ENCODE data around the gene PRICKLE3.
"Not testable (repeated sequence)": the region's sequence is repeated elsewhere in the genome, so short reads cannot be mapped to it uniquely, and the experiment has no call there.

Gene PRICKLE3

DNA sequence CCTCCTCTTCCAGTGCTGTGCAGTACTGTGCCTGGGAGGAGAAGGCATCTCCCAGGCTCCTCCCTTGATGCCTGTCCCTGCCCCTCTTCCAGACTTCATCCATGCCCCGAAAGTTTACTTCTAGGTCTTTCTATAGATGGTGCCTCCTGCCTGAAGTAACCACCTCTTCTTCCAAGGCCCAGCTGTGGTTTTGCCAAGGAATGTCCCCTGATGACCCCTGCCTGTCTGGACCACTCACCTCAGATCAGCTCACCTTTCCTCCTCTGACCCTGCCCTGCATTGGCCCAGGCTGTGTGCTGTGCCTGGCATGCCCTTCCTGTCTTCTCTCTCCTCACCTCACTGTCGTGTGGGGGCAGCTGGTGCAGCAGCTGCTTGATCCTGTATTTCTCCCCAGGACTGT lies 6.8 kb downstream of the PRICKLE3 start:
- no peak for DNase-seq

DNA sequence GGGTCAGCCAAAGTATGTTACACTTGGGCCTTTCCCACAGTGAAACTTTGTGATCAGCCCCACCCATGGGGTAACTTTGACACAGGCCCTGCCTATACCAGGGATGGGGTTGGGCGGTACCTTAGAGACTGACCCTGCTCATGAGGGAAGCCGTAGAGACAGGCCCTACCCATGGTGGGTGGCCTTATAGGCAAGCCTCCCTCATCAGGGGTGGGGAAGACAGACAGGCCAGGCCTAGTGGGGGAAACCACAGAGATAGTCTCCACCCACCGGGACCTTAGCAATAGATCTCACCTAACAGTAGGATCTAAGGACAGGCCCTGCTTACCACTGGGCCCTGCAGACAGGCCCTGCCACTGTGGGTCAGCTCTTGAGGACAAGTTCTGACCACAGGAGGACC lies 7.6 kb downstream of the PRICKLE3 start:
- DNase-seq: no peak

DNA sequence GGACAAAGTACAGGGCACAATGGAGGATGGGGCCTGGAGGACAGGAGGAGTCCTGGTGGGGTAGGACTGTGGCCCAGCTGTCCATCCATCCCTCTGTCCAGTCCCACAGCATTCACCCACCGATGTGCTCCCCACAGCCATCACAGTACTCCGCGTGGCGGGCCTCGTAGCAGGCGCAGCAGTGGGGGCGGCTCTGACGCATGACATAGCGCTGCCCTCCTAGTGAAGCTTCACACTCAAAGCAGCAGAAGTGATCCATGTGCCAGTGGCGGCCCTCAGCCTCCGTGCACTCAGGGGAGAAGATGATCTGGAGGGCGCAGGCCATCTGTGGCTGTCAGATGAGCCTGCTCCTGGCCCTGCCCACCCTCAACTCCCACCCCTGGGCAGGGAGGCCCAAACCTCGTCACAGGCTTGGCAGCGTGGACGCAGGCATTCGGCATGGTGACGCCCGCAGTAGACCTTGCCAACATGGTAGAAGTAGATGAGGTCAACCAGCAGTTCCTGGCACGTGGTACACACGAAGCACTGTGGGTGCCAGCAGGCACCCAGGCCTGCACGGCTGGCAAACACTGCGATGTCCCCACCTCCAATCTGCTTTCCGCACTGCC lies 8.2 kb downstream of the PRICKLE3 start:
- DNase-seq: no peak

DNA sequence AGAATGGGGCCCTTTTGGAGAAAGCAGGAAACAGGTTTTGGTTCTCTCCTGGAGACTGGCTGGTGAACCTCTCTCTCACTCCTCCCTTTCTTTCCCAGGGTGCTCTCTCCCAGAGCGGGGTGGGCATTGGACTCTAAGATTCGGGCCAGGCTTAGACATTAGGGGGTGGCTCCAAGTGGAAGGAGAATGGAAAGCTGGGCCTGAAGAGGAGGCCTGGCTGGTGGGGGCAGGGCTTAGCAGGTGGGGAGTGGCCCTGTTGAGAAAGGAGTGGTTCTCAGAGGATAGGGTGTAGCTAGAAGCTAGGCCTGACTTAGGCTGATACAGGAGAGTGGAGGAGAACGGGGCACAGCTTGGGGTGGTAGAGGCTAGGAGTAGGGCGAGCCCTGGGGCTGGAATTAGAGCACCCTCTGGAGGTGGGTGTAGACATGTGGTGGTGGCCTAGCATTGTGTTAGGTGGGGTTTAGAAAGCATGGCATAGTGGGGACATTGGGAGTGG lies 8.8 kb downstream of the PRICKLE3 start:
- DNase-seq: no peak

DNA sequence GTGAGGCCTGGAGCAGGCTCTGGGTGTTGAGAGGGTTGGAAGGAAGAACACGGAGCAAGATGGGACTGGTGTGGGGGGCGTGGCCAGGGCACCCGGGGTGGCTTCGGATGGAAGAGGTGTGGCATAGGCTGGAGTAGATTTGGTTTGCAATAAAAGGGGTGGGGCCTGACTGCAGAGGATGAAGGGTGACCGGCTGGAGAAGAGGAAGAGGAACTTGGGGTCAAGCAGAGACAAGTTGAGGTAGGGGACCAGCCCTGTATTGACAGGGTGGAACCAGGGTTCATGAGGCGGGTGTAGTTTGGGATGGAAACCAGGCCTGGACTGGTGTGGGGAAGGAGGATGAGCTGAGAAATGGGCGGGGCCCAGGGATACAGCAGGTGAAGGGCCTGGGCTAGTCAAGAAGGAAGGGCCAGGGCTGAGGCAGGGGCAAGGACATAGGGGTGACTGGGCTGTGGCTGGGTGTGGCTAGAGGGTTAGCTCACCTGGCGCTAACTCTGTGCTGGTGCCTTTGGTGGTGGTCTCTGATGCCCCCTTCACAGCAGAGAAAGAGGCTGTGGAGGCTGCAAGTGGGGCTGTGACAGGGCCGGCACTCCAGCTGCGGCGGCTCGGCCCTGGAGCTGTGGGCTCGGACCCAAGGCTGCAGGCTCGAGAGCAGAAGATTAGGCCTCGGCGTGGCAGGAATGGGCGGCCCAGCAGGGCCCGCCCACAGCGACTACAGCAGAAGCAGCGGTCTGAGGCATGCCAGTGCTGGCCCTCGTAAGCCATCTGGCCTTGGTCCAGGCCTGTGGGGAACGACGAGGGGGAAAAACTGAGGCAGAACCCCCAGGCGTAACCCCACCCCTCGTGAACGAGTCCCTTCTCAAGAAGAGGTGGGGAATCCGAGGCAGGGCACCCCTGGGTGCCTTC lies 9.5 kb downstream of the PRICKLE3 start:
- DNase-seq: no peak

DNA sequence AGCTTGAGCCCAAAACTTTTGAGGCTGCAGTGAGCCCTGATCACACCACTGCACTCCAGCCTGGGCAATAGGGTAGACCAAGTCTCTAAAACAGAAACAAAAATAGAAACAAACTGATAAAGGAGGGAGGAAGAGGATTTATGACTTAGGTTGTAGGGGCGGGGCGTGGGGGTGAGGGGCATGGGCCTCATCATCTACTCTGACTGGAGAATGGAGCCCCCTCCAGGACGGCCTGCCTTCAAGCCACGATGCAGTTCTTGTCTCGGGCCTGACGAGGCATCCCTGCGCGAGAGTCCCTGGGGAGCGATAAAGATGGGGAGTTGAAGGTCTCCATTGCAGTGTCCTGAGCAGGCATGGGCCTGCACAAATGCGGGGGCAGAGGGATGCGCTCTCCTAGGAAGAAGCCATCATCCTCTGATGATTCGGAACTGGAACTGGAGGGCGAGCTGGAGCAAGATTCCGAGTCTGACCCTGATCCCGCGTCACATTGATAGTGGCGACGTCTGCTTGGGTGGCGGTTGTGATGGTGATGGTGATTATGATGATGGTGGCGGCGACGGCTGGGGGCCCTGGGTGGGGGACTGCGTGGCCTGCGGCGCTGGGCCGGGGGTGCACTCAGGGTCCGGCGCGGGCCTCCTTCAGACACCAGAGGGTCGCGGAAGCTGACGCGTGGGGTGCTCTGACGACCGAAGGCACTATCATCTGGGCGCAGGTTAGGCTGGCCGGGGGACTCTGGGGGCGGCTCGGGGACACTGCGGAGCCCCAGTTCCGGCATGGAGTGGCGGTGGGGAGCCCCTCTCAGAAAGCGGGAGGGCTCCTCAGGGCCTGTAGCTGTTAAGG lies 10.5 kb downstream of the PRICKLE3 start:
- no peak for DNase-seq

DNA sequence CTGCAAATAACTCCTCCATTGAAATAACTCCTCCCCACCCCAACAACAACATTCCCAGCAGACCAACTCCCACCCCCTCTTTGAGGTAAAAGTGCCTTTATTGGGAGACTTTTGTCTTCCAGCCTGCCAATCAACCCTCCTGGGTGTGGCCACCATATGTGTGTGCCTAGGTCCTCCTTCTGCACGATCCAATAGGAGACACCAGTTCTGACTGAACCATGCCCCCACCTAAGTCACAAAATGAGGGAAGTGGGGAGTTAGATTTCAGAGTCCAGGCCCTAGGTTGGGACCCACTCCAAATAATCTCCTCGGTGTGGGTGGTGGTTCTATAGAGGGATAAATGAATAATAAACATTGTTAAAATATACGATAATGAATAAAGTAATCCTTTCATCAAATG lies 11.4 kb downstream of the PRICKLE3 start:
- no peak for DNase-seq

DNA sequence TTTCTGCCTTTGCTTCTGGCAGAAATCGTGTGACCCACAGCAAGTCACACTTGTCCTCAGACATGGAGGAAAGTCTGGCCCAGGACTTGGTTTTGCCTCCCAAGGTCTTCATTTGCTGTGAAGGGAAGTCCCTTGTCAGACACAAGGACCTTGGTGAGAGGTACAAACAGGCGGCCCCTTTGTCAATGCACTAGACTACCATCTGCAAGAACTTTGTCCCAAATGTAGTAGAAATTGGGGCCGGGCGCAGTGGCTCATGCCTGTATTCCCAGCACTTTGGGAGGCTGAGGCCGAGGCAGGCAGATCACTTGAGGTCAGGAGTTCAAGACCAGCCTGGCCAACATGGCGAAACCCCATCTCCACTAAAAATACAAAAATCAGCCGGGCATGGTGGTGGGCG lies 12.6 kb downstream of the PRICKLE3 start:
- DNase-seq: not testable (repeated sequence)

DNA sequence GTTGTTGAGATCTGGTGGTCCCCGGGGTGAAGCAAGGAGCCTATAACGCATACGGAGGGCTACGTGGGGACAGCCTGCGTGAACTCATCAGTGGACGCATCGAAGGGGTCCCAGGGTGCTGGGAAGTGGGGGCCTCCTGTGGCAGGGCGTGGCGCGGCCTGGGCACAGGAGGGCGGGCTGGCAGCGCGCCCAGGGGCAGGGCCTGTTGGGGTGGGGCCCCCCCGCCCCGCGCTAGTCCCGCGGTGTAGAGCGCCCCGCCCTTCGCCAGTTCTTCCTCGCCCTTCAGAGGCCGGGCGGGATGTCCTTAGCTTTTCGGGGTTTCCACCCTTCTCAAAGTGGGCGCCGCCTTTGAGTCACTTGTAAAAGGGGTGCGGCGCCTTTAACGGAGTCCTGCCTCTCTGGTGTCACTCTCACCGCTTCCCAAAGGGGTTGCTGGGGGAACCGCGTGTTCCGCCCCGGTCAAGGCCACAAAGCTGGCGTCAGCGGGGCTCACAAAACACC lies 13.8 kb downstream of the PRICKLE3 start:
- DNase-seq: peak; percentile 44

DNA sequence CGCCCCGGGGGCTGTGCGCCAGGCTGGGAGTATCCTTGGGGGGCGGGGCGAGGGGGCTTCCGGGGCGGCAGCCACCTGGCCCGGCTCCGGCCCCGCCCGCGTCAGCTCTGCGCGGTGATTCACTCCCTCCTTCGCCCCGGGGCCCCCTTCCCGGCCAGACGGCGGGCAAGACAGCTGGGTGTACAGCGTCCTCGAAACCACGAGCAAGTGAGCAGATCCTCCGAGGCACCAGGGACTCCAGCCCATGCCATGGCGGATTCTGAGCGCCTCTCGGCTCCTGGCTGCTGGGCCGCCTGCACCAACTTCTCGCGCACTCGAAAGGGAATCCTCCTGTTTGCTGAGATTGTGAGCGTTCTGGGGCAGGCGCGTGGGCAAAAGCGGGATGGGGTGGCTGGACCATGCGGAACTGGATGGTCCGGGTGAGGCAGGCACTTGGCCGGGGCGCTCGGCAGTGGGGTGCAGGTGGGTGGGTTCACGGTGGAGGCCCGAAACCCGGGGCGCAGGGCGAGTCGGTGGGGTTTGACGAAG lies 14.4 kb downstream of the PRICKLE3 start, which contains the start of gene PLP2:
Gene PLP2, plus strand, starts transcription at position 147 of the 528 bp plus-strand sequence. Its CDS starts 103 bp downstream, at position 250.
- peak; percentile 59 for DNase-seq

DNA sequence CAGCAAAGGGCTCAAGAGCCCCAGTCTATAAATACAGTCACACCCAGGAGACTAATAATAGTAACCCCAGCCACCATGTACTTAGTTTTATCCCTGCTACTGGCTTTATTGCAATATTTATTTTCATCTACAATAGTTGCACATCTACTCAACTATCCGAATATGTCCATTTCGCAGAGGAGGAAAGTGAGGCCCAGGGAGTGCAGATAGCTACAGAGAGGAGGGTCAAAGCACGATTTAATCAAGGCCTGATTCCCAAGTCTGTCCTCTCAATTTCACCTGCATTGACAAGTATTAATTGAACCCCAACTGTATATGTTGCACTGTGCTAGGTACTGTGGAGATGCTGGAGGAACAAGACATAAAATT lies 18.4 kb downstream of the PRICKLE3 start:
- no peak for DNase-seq

DNA sequence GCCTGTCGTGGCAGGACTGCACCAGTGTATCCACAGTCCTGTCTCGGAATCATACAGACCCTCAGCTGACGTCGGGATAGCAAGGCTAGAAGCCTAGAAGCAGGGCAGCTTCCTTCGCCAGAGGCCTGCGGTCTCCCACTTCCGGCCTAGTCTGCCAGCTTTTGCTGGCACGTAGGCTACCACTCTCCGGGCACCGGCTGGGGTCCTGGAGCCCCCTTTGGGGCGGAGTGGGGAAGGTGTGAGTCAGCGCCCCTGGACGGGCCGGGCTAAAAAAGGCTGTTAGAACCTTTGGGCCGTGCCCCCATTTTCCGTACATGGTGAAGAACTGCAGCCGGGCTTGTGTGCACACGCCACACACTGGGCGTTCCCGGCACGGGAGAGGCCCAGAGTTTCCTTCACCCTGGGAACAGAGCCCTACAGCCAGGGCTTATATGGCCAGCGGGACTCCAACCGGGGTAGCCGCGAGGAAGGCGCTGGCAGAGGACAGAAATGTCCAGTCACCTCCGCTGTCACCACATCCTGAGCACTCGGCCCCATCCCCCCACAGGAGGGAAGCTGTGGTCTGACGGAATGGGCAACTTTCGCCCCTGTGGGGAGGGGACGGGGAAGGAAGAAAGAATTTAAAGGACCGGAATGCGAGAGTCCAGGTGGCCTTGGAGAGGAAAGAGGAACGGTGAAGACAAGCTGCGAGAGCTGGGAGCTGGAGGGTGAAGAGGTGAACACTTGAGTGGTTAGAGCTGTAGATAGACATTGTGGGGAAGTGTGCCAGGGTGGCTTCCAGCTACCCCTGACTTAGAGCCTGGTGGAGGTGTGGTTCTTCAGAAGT lies 19.0 kb downstream of the PRICKLE3 start:
- peak; percentile 83 for DNase-seq

DNA sequence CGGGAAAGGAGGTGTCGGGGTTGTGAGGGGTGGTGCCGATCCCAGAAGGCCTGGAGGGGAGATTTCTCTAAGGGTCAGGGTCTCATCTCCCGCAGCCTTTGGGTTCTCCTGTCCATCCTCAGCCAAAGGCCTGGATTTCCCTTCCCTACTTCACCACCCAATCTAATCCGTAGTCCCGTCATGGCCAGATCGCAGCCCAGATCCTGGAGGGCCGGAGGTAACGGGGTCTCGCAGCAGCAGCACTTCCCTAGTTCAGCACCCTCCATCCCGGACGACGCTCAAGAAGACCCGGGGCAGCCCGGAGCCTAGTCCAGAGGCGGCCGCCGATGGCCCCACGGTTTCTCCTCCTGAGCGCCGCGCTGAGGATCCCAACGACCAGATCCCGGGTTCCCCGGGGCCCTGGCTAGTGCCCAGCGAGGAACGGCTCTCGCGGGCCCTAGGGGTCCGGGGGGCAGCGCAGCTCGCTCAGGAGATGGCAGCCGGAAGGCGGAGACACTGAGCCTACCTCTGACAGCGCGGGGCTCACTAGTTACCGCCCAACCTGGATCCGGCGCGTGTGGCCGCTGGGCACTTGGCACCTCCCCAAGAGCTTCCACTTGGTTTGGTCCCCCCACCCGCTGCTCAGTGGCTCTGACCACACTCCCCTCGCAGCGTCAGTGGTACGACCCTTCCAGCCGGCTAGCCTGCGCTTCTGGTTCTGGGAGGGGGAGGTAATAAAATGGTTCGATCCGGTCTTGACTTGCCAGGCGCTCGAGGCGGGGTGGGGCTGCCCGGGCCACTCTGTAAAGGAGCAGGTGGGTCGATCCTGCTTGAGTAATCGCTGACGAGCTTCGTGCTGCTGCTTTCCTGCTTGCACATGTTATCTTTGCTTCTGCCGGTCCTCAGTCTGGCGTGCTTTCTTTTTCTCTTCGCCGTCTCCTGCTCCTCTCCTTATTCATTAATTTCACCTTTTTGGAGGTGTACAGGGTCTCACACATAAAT lies 20.0 kb downstream of the PRICKLE3 start:
- DNase-seq: peak; percentile 63

DNA sequence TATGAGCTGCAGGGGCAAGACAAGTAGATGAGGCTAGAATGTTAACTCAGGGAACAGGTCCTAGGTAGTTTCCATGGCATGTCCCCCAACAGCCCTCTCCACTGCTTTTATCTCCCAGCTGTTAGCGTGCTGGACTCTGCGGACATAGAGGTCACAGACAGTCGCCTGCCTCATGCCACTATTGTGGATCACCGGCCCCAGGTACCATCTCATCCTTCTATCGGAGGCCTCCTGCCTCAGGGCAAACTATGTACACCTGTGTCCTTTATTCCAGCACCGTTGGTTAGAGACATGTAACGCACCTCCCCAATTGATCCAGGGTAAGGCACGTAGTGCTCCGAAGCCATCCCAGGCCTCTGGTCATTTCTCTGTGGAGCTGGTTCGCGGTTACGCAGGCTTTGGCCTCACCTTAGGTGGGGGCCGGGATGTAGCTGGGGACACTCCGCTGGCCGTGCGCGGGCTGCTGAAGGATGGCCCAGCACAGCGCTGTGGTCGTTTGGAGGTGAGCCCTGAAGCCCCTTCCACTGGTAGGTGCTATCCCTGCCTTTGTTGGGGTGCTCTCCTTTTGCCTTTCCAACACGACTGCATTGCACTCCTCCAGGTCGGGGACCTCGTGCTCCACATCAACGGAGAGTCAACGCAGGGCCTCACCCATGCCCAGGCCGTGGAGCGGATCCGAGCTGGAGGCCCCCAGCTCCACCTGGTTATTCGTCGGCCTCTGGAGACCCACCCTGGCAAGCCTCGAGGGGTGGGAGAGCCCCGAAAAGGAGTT lies 21.4 kb downstream of the PRICKLE3 start:
- no peak for DNase-seq

DNA sequence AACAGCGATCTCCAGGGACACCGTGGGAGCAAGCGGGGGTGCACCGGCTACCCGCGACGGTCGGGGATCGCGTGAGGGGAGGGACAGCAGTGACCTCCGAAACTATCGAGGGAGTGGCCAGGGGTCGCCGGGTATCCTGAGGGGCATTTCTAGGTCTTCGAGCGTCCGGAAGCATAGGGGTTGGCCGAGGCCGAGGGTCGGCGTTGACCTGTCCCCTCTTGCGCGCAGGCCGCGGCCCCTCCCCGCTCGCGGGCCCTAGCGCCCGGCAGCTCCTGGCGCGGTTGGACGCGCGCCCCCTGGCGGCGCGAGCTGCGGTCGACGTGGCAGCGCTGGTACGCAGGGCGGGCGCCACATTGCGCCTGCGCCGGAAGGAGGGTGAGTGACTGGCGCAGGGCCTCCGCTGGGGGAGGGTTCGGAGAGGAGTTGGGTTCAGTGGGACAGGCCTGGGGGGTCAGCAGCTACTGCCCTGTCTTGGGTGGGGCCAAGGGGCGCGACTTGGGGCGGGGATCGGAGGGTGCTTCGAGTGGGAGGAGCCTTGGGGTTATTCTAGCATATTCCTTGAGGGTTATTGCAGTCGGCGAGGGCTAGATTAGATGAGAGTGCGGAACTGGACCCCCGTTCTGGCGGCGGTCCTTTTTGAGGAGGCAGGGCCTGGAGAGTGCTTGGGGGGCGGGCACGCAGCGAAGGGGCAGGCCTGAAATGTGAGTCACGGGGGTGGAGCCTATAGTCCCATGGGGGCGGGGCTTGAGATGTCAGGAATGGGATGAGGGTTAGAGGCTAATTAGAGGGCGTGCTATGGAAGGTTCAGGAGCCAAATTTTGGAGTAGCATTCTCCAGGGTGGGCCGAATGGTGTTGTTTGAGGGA lies 22.4 kb downstream of the PRICKLE3 start:
- DNase-seq: peak; percentile 78

DNA sequence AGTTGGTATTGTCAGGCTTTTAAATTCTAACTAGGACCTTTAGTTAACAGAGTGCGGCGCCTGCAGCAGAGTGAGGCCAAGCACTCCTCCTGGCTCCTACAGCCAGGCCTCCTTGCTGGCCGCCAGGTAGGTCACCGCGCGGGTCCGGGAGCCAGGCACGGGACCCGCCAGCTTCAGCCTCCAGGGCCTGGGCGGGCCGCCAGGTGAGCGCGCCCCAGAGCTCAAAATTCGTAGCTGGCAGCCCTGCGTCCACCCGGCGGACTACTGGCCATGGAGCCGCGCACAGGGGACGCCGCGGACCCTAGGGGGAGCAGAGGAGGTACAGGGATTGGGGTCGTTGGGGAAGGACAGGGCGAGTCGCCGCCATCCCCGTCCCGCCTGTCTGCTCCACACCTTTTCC lies 23.6 kb downstream of the PRICKLE3 start, which contains the start of gene MAGIX:
Gene MAGIX, plus strand, starts transcription at position 139 of the 400 bp plus-strand sequence. Its CDS starts 132 bp downstream, at position 271.
- no peak for DNase-seq

DNA sequence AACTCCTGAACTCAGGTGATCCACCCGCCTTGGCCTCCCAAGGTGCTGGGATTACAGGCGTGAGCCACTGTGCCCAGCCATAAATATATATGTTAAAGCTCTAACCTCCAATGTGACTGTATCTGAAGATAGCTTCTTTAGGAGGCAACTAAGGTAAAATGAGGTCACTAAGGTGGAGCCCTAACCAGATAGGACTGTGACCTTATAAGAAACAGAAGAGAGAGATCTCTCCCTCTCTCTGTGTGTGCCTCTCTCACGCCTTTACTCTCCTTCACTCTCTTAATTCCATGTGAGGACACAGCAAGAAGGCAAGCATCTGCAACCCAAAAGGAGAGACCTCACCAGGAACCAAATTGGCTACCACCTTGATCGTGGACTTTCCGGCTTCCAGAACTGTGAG lies 24.5 kb downstream of the PRICKLE3 start:
- no peak for DNase-seq

DNA sequence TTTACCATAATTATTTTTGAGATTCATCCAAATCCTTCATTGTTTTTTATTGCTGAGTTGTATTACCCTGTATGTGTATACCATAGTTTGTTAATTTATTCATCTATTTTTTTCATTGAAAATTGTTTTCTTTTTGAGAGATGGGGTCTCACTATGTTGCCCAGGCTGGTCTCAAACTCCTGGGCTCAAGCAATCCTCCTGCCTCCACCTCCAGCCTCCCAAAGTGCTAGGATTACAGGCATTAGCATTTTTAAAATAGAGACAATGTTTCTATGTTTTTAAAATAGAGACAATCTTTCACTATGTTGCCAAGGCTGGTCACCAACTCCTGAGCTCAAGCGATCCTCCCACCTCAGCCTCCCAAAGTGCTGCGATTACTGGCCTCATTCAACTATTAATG lies 25.3 kb downstream of the PRICKLE3 start:
- DNase-seq: no peak
